ENCODE results near the gene DARS1. TPM values are rescaled to one million over a fixed set of nuclear protein-coding genes. Genes with fewer than 3 reads are reported as not detected.

Gene DARS1
- total and polyA plus RNA-seq, 2 of the 13 experiments (the other 11 are each of a cell fraction or from before 2014, with no cell fraction given), result 149 to 230 TPM

DNA sequence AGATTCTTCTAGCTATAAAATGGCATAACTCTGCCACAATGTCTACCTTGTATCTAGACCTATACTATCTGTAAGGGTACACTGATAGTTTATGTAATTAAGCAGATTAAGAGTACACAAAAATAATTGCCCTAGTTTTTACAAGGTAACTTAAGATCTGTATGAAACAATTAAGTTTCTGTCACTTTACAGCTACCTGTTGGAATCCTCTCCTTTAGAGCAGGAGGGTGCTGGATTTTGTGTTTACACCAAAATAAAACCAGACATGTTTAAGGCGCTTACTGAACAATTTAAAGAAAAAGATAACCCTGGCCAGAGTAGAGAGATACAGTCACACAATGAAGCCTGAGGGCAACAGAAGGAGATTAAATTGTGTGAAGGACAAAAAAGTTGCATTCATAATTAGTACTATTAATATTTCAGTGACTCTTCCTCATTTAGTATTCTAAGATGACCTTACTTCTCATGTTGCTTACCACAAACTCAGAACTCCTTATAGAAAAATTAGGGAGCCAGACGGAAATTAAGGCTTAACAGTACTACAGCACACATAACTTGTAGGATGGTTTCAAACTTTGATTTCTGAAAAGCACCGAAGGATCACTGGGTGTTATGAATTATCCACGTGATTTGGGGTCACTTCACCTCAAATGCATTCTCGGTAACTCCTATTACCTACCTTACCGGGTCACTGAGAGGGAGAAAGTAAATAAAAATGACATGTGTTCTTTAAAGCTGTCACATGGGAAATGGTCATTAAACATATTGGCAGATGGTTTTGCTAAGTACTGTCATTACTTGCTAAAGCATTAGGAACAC, 1.0 kb downstream of the DARS1 start:
- DNase-seq (ENCODE audit: low spot score) (no peak), ATAC-seq (no peak), FAIRE-seq (peak; percentile 15)
- peaks cover 49% of the 10 kb centered on the region for H3K79me2 ChIP-seq (ENCODE audit: insufficient read depth, low read length)
- WGBS (ENCODE audit: low lambda C conversion rate), result 3% methylated on average over 6 of the region's 6 CpGs
- no peaks in the 10 kb centered on the region for H3K27me3 ChIP-seq (ENCODE audit: control insufficient read depth in 1 of 2, insufficient read depth in 2 of 2, low read length in 2 of 2)
- ChIA-PET CTCF (ENCODE audit: low intra/inter-chr PET ratio, low total read pairs) (no interaction called here), POLR2A (interaction anchor here (1.1 kb wide), 2 partner anchors 9 to 1067 kb away, joined by 3 read pairs; no protein-coding TSS in a partner anchor)
- in situ Hi-C loops (cut with HindIII; ENCODE audit: extremely low pct_ligation_motif_present, low pct_unique_long_range_greater_than_20kb) (no loop called here), intact Hi-C loops (cut with micrococcal nuclease; ENCODE audit: unreplicated experiment) (loop anchor here (10.0 kb wide), 1 partner anchor 1050 kb away; no protein-coding TSS in a partner anchor)
- H2AFZ ChIP-seq (ENCODE audit: low read length), result no peak overlapping the region
- no TSS peak for BruUV-seq (replicated peaks)
- peak overlapping the region; percentile 82 to 93 (median 87) for H3K4me3 ChIP-seq (replicated peaks in 1 of 3; ENCODE audit: insufficient read depth in 1 of 3, low read depth in 2 of 3, low read length in 3 of 3)
- H3K27ac ChIP-seq (ENCODE audit: extremely low read length, insufficient read depth, low read length), result peak overlapping the region; percentile 95
- peak overlapping the region; percentile 94 for H3K4me2 ChIP-seq (ENCODE audit: low read depth, low read length)
- H3K36me3 ChIP-seq (replicated peaks in 1 of 2; ENCODE audit: control insufficient read depth in 1 of 2, insufficient read depth in 2 of 2, low read length in 2 of 2), result peaks cover 11 to 28% of the 10 kb centered on the region in 2 experiments
- H3K4me1 ChIP-seq (ENCODE audit: insufficient read depth, low read length), result peaks cover 62% of the 10 kb centered on the region
- 0 out of 2 replicates have a peak, but pooled peaks cover 3% of the 10 kb centered on the region for H4K20me1 ChIP-seq (ENCODE audit: insufficient read depth, low read length)
- H3K9me3 ChIP-seq (ENCODE audit: low read length), result no peaks in the 10 kb centered on the region
- peak overlapping the region; percentile 98 for H3K9ac ChIP-seq (ENCODE audit: insufficient read depth, low read depth, low read length)
- TF ChIP-seq, protein P1, sequence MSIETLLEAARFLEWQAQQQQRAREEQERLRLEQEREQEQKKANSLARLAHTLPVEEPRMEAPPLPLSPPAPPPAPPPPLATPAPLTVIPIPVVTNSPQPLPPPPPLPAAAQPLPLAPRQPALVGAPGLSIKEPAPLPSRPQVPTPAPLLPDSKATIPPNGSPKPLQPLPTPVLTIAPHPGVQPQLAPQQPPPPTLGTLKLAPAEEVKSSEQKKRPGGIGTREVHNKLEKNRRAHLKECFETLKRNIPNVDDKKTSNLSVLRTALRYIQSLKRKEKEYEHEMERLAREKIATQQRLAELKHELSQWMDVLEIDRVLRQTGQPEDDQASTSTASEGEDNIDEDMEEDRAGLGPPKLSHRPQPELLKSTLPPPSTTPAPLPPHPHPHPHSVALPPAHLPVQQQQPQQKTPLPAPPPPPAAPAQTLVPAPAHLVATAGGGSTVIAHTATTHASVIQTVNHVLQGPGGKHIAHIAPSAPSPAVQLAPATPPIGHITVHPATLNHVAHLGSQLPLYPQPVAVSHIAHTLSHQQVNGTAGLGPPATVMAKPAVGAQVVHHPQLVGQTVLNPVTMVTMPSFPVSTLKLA (IDR thresholded peaks at IDR 0.05), result peak; percentile 96
- TF ChIP-seq, protein P2, sequence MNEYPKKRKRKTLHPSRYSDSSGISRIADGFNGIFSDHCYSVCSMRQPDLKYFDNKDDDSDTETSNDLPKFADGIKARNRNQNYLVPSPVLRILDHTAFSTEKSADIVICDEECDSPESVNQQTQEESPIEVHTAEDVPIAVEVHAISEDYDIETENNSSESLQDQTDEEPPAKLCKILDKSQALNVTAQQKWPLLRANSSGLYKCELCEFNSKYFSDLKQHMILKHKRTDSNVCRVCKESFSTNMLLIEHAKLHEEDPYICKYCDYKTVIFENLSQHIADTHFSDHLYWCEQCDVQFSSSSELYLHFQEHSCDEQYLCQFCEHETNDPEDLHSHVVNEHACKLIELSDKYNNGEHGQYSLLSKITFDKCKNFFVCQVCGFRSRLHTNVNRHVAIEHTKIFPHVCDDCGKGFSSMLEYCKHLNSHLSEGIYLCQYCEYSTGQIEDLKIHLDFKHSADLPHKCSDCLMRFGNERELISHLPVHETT (CRISPR knock-in tag; conservative IDR thresholded peaks at IDR 0.05), result 0 out of 2 replicates have a peak, but pooled peaks have one; percentile 17
- TF ChIP-seq ZNF747 (CRISPR knock-in tag; IDR thresholded peaks at IDR 0.05; ENCODE audit: borderline replicate concordance) (0 out of 2 replicates have a peak, but pooled peaks have one; percentile 37), HNF1A (IDR thresholded peaks at IDR 0.05; ENCODE audit: low read depth) (peak; percentile 20; the same call in 1 of the 2 replicates), HNF1A (CRISPR knock-in tag; IDR thresholded peaks at IDR 0.05; ENCODE audit: borderline replicate concordance) (no peak), ZHX2 (IDR thresholded peaks at IDR 0.05; ENCODE audit: low read depth) (0 out of 2 replicates have a peak, but pooled peaks have one; percentile 9), ZHX2 (CRISPR knock-in tag; IDR thresholded peaks at IDR 0.05; ENCODE audit: borderline replicate concordance) (no peak)
